ENCODE data around the gene CFAP157. TPM values are rescaled to one million over a fixed set of nuclear protein-coding genes. Genes with fewer than 3 reads are reported as not detected.

The CFAP157 gene
- total and polyA plus RNA-seq, 8 donors: 0.35 to 12.6 (median 8.4) TPM

DNA sequence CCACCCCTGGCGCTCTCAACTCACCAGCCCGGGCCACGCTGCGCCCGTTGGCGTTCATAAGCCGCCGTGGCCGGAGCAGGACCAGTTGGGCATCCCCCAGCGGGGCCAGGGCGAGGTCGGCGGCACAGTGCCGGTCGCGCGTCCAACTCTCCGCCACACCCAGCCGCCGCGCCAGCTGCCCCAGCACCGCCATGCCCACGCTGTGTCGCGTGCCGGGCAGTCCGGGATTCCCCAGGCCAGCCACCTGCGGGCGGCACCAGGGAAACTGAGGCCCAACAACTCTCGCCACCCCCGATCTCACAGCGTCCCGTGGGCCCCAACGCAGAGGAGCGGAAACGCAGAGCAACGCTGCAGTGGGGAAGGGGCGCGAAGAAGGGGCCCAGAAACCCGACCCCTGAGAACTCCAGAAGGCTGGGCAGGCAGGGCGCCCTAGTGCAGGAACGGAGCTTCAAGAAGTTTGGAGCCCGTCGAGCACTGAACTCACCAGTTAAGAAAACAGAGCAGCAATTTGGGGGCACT, 8.2 kb downstream of the CFAP157 start:
- H3K36me3 ChIP-seq: no peaks in the 10 kb centered on the region
- H3K27me3 ChIP-seq: no peaks in the 10 kb centered on the region
- no peak for TF ChIP-seq CTCF (IDR thresholded peaks at IDR 0.05)
- H3K4me3 ChIP-seq: peak overlapping the region; percentile 81 to 85
- intact Hi-C loops (cut with DNase I): no loop called here
- peaks cover 4 to 17% of the 10 kb centered on the region in 2 donors for H3K4me1 ChIP-seq
- ATAC-seq: peak; percentile 57
- no peaks in the 10 kb centered on the region for H3K9me3 ChIP-seq
- H3K27ac ChIP-seq: peak overlapping the region in 1 of 2 donors; percentile 90
- peak in 1 of 4 donors; percentile 87 for DNase-seq

DNA sequence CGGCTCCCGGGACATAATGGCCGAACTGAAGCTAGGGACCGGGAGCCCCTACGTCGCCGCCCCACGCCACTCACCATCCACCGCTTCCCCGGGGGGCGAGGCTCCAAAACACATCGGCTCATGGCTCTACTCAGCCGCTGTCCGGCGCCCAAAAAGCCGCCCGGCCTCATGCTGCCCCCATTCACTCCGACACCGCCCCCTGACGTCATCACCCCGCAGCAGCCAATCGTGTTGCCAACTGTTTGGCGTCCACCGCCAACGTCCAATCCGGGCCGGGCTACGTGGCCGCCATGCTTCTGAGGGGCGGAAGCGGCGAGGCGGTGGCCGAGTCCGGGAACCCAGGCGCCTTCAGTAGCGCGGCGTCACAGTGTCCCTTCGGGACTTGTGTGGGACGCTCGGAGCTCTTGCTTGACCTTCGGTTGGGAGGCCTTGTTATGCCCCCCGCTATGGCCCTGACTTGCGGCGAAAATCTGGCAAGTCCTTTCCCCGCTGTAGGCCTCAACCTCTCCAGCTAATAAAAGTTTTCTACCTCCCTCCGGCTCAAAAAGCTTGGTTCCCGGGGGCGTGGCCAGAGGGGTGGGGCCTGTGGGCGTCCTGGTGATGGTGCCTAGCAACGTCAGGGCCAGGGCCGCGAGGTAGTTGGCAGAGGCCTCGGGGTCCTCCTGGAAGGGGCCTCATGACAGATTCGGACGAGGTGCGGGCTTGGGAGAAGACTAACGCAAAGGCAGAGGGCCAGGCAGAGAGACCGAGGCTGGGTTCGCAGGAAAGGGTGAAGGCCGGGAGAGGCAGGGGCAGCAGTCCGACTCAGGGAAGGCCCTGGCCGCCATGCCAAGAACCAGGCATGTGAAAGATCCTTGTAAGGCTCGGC, 8.9 kb downstream of the CFAP157 start, which contains the start of the genes PTRH1 and TTC16:
TSS of gene PTRH1 (minus strand) at position 194 of the 868 bp plus-strand sequence. CDS start at position 170, 24 bp downstream.
TSS of gene TTC16 (plus strand) at position 610 of the 868 bp plus-strand sequence. CDS start at position 677, 67 bp downstream.
- H3K9me3 ChIP-seq: no peaks in the 10 kb centered on the region
- H3K27me3 ChIP-seq: no peaks in the 10 kb centered on the region
- H3K4me1 ChIP-seq: peaks cover 4 to 17% of the 10 kb centered on the region in 2 donors
- ATAC-seq: peak; percentile 98
- H3K36me3 ChIP-seq: no peaks in the 10 kb centered on the region
- intact Hi-C loops (cut with DNase I): no loop called here
- DNase-seq: peak; percentile 97 to 98 (median 98)
- no peak for TF ChIP-seq CTCF (IDR thresholded peaks at IDR 0.05)
- H3K27ac ChIP-seq: peak within 1 kb of the TSS; percentile 71 to 90
- H3K4me3 ChIP-seq: peak within 1 kb of the TSS; percentile 81 to 85

- Histone ChIP-seq H3K36me3 (no peaks in the 10 kb centered on the region), H3K27ac (peak overlapping the region in 1 of 2 donors; percentile 90), H3K27me3 (no peaks in the 10 kb centered on the region), H3K4me3 (peak overlapping the region in 1 of 2 donors; percentile 85), H3K9me3 (no peaks in the 10 kb centered on the region), H3K4me1 (peaks cover 4 to 17% of the 10 kb centered on the region in 2 donors)
- intact Hi-C loops (cut with DNase I): no loop called here
- no peak for TF ChIP-seq CTCF (IDR thresholded peaks at IDR 0.05)
- DNase-seq (no peak), ATAC-seq (no peak)
These were observed 9.6 kb downstream of the CFAP157 start for GRCh38 chr9:127716412-127716811.

- ATAC-seq (no peak), DNase-seq (no peak)
- Histone ChIP-seq H3K4me3 (no peak overlapping the region), H3K9me3 (no peaks in the 10 kb centered on the region), H3K27me3 (no peaks in the 10 kb centered on the region), H3K4me1 (peaks cover 4 to 17% of the 10 kb centered on the region in 2 donors), H3K27ac (no peak overlapping the region), H3K36me3 (no peaks in the 10 kb centered on the region)
- no peak for TF ChIP-seq CTCF (IDR thresholded peaks at IDR 0.05)
- intact Hi-C loops (cut with DNase I): no loop called here
These were observed 11.0 kb downstream of the CFAP157 start for GRCh38 chr9:127717766-127718165.

Data from left lung (tissue), 10 donors.